ENCODE results near the gene UROC1. TPM values are rescaled to one million over a fixed set of nuclear protein-coding genes. Genes with fewer than 3 reads are reported as not detected.
A peak's percentile ranks its signal among the peaks of the same experiment; 100 is the strongest.

The UROC1 gene
- total RNA-seq, 1 experiment from 2014 or later: not detected

- no peaks in the 10 kb centered on the region for H3K27me3 ChIP-seq (ENCODE audit: insufficient read depth, low read length)
- H2AFZ ChIP-seq (ENCODE audit: low read length): no peak overlapping the region
- no peaks in the 10 kb centered on the region for H3K4me1 ChIP-seq (ENCODE audit: insufficient read depth, low read length)
- no peaks in the 10 kb centered on the region for H4K20me1 ChIP-seq (ENCODE audit: control insufficient read depth, insufficient read depth, insufficient read length)
- H2BK15ac ChIP-seq (ENCODE audit: low read depth, low read length): no peak overlapping the region
- H3K79me2 ChIP-seq (ENCODE audit: insufficient read depth, low read length): no peaks in the 10 kb centered on the region
- no peak overlapping the region for H4K91ac ChIP-seq (ENCODE audit: insufficient read length, low read depth, low read length)
- no peak overlapping the region for H2BK12ac ChIP-seq (ENCODE audit: insufficient read length, low read depth, low read length)
- no peak overlapping the region for H3T11ph ChIP-seq (ENCODE audit: low read length)
- peak; percentile 27 for DNase-seq
- H3K4me2 ChIP-seq (ENCODE audit: insufficient read depth, insufficient read length, low read length): no peak overlapping the region
- Mint-ChIP-seq H3K36me3 (ENCODE audit: insufficient read depth in 1 of 3, low read depth in 3 of 3) (peaks cover 7 to 27% (median 20%) of the 10 kb centered on the region in 3 experiments), H3K27me3 (ENCODE audit: low read depth) (no peaks in the 10 kb centered on the region; the same call in 1 of the 2 replicates), H3K9me3 (no peaks in the 10 kb centered on the region), H3K4me1 (peaks cover 10 to 12% of the 10 kb centered on the region in 2 experiments), H3K27ac (peak overlapping the region in 1 of 3 experiments; percentile 70; a peak in 1 of 7 replicates), H3K4me3 (no peak overlapping the region)
- H2BK5ac ChIP-seq (ENCODE audit: insufficient read length, low read length): no peak overlapping the region
- no peaks in the 10 kb centered on the region for H3K79me1 ChIP-seq (ENCODE audit: insufficient read depth, low read depth, low read length, poor library complexity, severe bottlenecking)
- H3K56ac ChIP-seq (ENCODE audit: insufficient read length, low read depth, low read length): no peak overlapping the region
- H3K14ac ChIP-seq (ENCODE audit: insufficient read depth, low read length): no peak overlapping the region
- no peak overlapping the region for H3K27ac ChIP-seq (ENCODE audit: insufficient read length, low read depth, low read length)
- TF ChIP-seq CTCF (conservative IDR thresholded peaks at IDR 0.05): no peak
- no peak overlapping the region for H4K5ac ChIP-seq (ENCODE audit: insufficient read length, low read depth, low read length)
- no CpG with 5 or more reads among the region's 8 CpGs for WGBS (ENCODE audit: extremely low coverage, insufficient read length, low lambda C conversion rate)
- H2BK120ac ChIP-seq (ENCODE audit: low read depth, low read length, poor library complexity, severe bottlenecking): no peak overlapping the region
- no peak overlapping the region for H2BK20ac ChIP-seq (ENCODE audit: low read depth, low read length, poor library complexity, severe bottlenecking)
- H3K4ac ChIP-seq (ENCODE audit: low read depth, low read length): no peak overlapping the region
- H3K23me2 ChIP-seq (ENCODE audit: insufficient read length, low read depth, low read length, poor library complexity, severe bottlenecking): no peaks in the 10 kb centered on the region
- H3K23ac ChIP-seq (ENCODE audit: insufficient read length, low read depth, low read length): no peak overlapping the region
- no peak overlapping the region for H3K18ac ChIP-seq (ENCODE audit: insufficient read length, low read depth, low read length)
- H3K9me3 ChIP-seq (ENCODE audit: control insufficient read depth, low read depth, low read length): no peaks in the 10 kb centered on the region
- H4K8ac ChIP-seq (replicated peaks; ENCODE audit: insufficient read length, low read depth, low read length): no peak overlapping the region
- H3K9ac ChIP-seq (ENCODE audit: extremely low read depth, insufficient read length, low read length): no peak overlapping the region
- no peak overlapping the region for H2AK5ac ChIP-seq (ENCODE audit: insufficient read length, low read length)
These were observed 68.7 kb downstream of the UROC1 start for GRCh38 chr3:126448893-126449180.
